Fibroblast of peridontal ligament (primary cell): Measurements from ENCODE around the gene VPS8.

Source experiments
- DNase-seq: peaks from one replicate; pipeline ENCODE4 v3.0.0-alpha.2; 2010; ENCODE audit errors: extremely low read depth

The VPS8 gene

GRCh38 chr3:184784731-184785500 lies 27.1 kb upstream of the VPS8 start:
- DNase-seq: no peak

GRCh38 chr3:184785890-184786279 lies 26.1 kb upstream of the VPS8 start:
- no peak for DNase-seq

- DNase-seq: peak; percentile 95
Measured at GRCh38 chr3:184786280-184786941, 25.6 kb upstream of the VPS8 start.

- peak; percentile 51 for DNase-seq
Measured at GRCh38 chr3:184788751-184789150, 23.2 kb upstream of the VPS8 start.

GRCh38 chr3:184789314-184789998 lies 22.5 kb upstream of the VPS8 start:
- no peak for DNase-seq

GRCh38 chr3:184791171-184791570 lies 20.8 kb upstream of the VPS8 start:
- no peak for DNase-seq

GRCh38 chr3:184795522-184796190 lies 16.3 kb upstream of the VPS8 start:
- no peak for DNase-seq

- DNase-seq: no peak
Measured at GRCh38 chr3:184796551-184796950, 15.4 kb upstream of the VPS8 start.

- DNase-seq: no peak
Measured at GRCh38 chr3:184796954-184797353, 15.0 kb upstream of the VPS8 start.

GRCh38 chr3:184798120-184798519 lies 13.8 kb upstream of the VPS8 start:
- no peak for DNase-seq

GRCh38 chr3:184800349-184800930 lies 11.5 kb upstream of the VPS8 start:
- DNase-seq: no peak

- DNase-seq: no peak
Measured at GRCh38 chr3:184801241-184801785, 10.7 kb upstream of the VPS8 start.

- DNase-seq: no peak
Measured at GRCh38 chr3:184802150-184802549, 9.8 kb upstream of the VPS8 start.

GRCh38 chr3:184804801-184805200 lies 7.2 kb upstream of the VPS8 start:
- no peak for DNase-seq

- no peak for DNase-seq
Measured at GRCh38 chr3:184805351-184806038, 6.5 kb upstream of the VPS8 start.

GRCh38 chr3:184806567-184807271 lies 5.2 kb upstream of the VPS8 start:
- no peak for DNase-seq

GRCh38 chr3:184807549-184807948 lies 4.4 kb upstream of the VPS8 start:
- no peak for DNase-seq

- DNase-seq: no peak
Measured at GRCh38 chr3:184808021-184808420, 3.9 kb upstream of the VPS8 start.

GRCh38 chr3:184810146-184810545 lies 1.8 kb upstream of the VPS8 start:
- DNase-seq: no peak

GRCh38 chr3:184811034-184811433 lies 932 bp upstream of the VPS8 start:
- DNase-seq: no peak

- DNase-seq: no peak
Measured at GRCh38 chr3:184811663-184811998, 335 bp upstream of the VPS8 start.
